Right lobe of liver (tissue), 4 donors: ENCODE results near the gene GNPAT.

ENCODE experiments used
- POLR2A ChIP-seq: fragments of 450-650 bp; IDR thresholded peaks from one replicate; pipeline ENCODE4 v1.6.1; 2017; ENCODE audit warnings: antibody characterized with exemption, mild to moderate bottlenecking
- TF ChIP-seq, protein P1 (sequence below), 4 donors: fragments of 200-600 bp in 3 of 4; fragments of 450-650 bp in 1 of 4; IDR thresholded peaks; one replicate each; pipeline versions ENCODE4 v1.5.1 to v1.8.0; 2016 to 2022; ENCODE audit warnings: antibody characterized with exemption in 4 of 4, mild to moderate bottlenecking in 2 of 4
- donor health status: DM: no; HTN: no; CAD: no.
- donor health status: DM: no; HTN: no; CAD: no.
- donor health status: DM: no; HTN: yes; CAD: no.

DNA sequence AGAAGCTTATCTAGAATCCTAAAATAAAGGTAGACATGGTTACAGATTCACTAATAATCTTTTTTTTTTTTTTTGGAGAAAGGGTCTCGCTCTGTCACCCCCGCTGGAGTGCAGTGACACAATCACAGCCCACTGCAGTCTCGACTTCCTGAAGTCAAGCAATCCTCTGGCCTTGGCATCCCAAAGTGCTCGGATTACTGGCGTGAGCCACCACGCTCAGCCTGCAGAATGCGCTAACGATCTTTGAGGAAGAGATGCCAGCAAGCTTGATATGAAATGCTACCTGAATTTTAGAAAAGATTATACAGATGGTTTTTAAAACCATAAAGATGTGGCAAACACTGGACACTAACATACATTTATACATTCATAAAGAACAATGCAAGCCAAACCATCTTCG lies 4.1 kb upstream of the GNPAT start:
- TF ChIP-seq, protein P1, sequence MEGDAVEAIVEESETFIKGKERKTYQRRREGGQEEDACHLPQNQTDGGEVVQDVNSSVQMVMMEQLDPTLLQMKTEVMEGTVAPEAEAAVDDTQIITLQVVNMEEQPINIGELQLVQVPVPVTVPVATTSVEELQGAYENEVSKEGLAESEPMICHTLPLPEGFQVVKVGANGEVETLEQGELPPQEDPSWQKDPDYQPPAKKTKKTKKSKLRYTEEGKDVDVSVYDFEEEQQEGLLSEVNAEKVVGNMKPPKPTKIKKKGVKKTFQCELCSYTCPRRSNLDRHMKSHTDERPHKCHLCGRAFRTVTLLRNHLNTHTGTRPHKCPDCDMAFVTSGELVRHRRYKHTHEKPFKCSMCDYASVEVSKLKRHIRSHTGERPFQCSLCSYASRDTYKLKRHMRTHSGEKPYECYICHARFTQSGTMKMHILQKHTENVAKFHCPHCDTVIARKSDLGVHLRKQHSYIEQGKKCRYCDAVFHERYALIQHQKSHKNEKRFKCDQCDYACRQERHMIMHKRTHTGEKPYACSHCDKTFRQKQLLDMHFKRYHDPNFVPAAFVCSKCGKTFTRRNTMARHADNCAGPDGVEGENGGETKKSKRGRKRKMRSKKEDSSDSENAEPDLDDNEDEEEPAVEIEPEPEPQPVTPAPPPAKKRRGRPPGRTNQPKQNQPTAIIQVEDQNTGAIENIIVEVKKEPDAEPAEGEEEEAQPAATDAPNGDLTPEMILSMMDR (IDR thresholded peaks at IDR 0.05), result no peak
- TF ChIP-seq POLR2A, result no peak
